SU-DHL-6 (cell line): Measurements from ENCODE around the gene DNM2.
"Not testable (repeated sequence)": the region's sequence is repeated elsewhere in the genome, so short reads cannot be mapped to it uniquely, and the experiment has no call there.

Experiments used
- CTCF ChIP-seq: fragments of 200-600 bp; sonication (generic); IDR thresholded peaks from one replicate; pipeline ENCODE4 v1.5.1; 2017; ENCODE audit warnings: antibody characterized with exemption, mild to moderate bottlenecking, low read length, moderate library complexity; ENCODE audit not compliant: insufficient read depth, poor library complexity, severe bottlenecking
- EZH2phosphoT487 ChIP-seq: fragments of 200-600 bp; sonication (generic), shearing (Covaris generic); conservative IDR thresholded peaks from 2 replicates; pipeline ENCODE4 v1.6.1; 2018; ENCODE audit warnings: mild to moderate bottlenecking, antibody characterized with exemption, low read length, moderate library complexity, mixed read lengths

DNA sequence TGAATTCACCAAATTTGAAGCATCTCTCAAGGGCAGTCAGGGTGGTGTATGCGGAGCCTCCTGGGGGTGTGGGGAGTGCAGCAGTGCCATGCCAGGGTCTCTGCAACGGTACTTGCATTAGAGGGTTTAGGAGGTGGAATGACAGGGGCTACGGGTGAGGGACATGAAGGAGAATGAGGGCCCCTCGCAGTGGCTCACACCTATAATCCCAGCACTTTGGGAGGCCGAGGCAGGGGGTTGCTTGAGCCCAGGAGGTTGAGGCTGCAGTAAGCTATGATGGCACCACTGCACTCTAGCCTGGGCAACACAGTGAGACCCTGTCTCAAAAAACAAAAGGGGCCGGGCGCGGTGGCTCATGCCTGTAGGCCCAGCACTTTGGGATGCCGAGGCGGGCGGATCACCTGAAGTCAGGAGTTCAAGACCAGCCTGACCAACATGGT lies 152.0 kb downstream of the DNM2 start:
- TF ChIP-seq CTCF, EZH2phosphoT487: not testable (repeated sequence)
